CD14-positive monocyte (primary cell): ENCODE results near the gene NEMP2. TPM values are rescaled to one million over a fixed set of nuclear protein-coding genes. Genes with fewer than 3 reads are reported as not detected.

ENCODE experiments used
- DNase-seq, 3 donors: peaks; one replicate each; pipeline ENCODE4 v3.0.0-alpha.2; 2011 to 2022
- H2AFZ ChIP-seq: 2 replicates; pipeline ENCODE4 v1.6.0; 2012; ENCODE audit warnings: mild to moderate bottlenecking, low read depth, low read length, inconsistent platforms; ENCODE audit not compliant: insufficient read depth, poor library complexity, severe bottlenecking
- H3K27ac ChIP-seq, 2 donors: 1 replicate in 1 of 2; 2 replicates in 1 of 2; pipeline ENCODE4 v1.5.1; 2012 to 2013; ENCODE audit warnings: low read length in 2 of 2, control low read depth in 1 of 2, inconsistent platforms in 1 of 2, low read depth in 1 of 2, mild to moderate bottlenecking in 1 of 2
- H3K27me3 ChIP-seq, 2 donors: one replicate each; pipeline versions ENCODE4 v1.6.0 to v1.6.1; 2011 to 2013; ENCODE audit warnings: low read length in 2 of 2; ENCODE audit not compliant: control insufficient read depth in 2 of 2, insufficient read depth in 2 of 2
- H3K36me3 ChIP-seq, 2 donors: replicated peaks in 1 of 2; 1 replicate in 1 of 2; 2 replicates in 1 of 2; pipeline versions ENCODE4 v1.5.1 to v1.6.1; 2012 to 2013; ENCODE audit warnings: low read length in 2 of 2, control low read depth in 1 of 2, inconsistent platforms in 1 of 2, mild to moderate bottlenecking in 1 of 2; ENCODE audit not compliant: insufficient read depth in 2 of 2, control insufficient read depth in 1 of 2
- H3K4me1 ChIP-seq, 2 donors: 1 replicate in 1 of 2; 2 replicates in 1 of 2; pipeline versions ENCODE4 v1.5.1 to v1.6.1; 2012 to 2013; ENCODE audit warnings: low read length in 2 of 2, control low read depth in 1 of 2, inconsistent platforms in 1 of 2, mild to moderate bottlenecking in 1 of 2, moderate library complexity in 1 of 2; ENCODE audit not compliant: insufficient read depth in 2 of 2, control insufficient read depth in 1 of 2
- H3K4me2 ChIP-seq: replicated peaks from 2 replicates; pipeline ENCODE3; 2012; ENCODE audit warnings: low read length, moderate library complexity, mild to moderate bottlenecking; ENCODE audit not compliant: poor library complexity, severe bottlenecking; ENCODE audit errors: extremely low read depth
- H3K4me3 ChIP-seq, 3 experiments: fragments of 200-600 bp in 1 of 3; sonication (generic) in 1 of 3; replicated peaks in 1 of 3; 1 replicate in 2 of 3; 2 replicates in 1 of 3; pipeline ENCODE4 v1.5.1; 2011 to 2013; ENCODE audit warnings: low read length in 3 of 3, mild to moderate bottlenecking in 3 of 3, control low read depth in 2 of 3, low read depth in 2 of 3, inconsistent platforms in 1 of 3, moderate library complexity in 1 of 3
- H3K79me2 ChIP-seq: 2 replicates; pipeline ENCODE4 v1.6.0; 2012; ENCODE audit warnings: mild to moderate bottlenecking, control low read depth, inconsistent platforms, low read length, moderate library complexity; ENCODE audit not compliant: insufficient read depth
- H3K9ac ChIP-seq: 2 replicates; pipeline ENCODE4 v1.6.0; 2017; ENCODE audit warnings: low read length, mild to moderate bottlenecking; ENCODE audit not compliant: insufficient read depth, poor library complexity, severe bottlenecking
- H3K9me3 ChIP-seq, 2 donors: replicated peaks in 1 of 2; 1 replicate in 1 of 2; 2 replicates in 1 of 2; pipeline versions ENCODE4 v1.5.1 to v1.6.1; 2012 to 2013; ENCODE audit warnings: low read length in 2 of 2, control low read depth in 1 of 2; ENCODE audit not compliant: control insufficient read depth in 1 of 2, insufficient read depth in 1 of 2
- H4K20me1 ChIP-seq: 2 replicates; pipeline ENCODE4 v1.6.0; 2012; ENCODE audit warnings: mild to moderate bottlenecking, low read length, control low read depth, moderate library complexity; ENCODE audit not compliant: insufficient read depth
- H3K27ac Mint-ChIP-seq, 7 donors: one replicate each; pipeline ENCODE4 v1.8.0; 2020; ENCODE audit warnings: mild to moderate bottlenecking in 7 of 7, mixed read lengths in 7 of 7, moderate library complexity in 6 of 7, inconsistent platforms in 2 of 7
- H3K27me3 Mint-ChIP-seq, 3 donors: one replicate each; pipeline ENCODE4 v1.8.0; 2021 to 2022; ENCODE audit warnings: low read depth in 3 of 3, mild to moderate bottlenecking in 3 of 3, mixed read lengths in 3 of 3, moderate library complexity in 3 of 3, inconsistent platforms in 1 of 3
- H3K36me3 Mint-ChIP-seq, 2 donors: one replicate each; pipeline ENCODE4 v1.8.0; 2020; ENCODE audit warnings: mixed read lengths in 2 of 2, inconsistent platforms in 1 of 2, mild to moderate bottlenecking in 1 of 2
- H3K4me1 Mint-ChIP-seq: one replicate; pipeline ENCODE4 v1.8.0; 2020; ENCODE audit warnings: mild to moderate bottlenecking, mixed read lengths
- H3K4me3 Mint-ChIP-seq, 2 donors: one replicate each; pipeline ENCODE4 v1.8.0; 2020; ENCODE audit warnings: mild to moderate bottlenecking in 2 of 2, mixed read lengths in 2 of 2, moderate library complexity in 1 of 2
- H3K9me3 Mint-ChIP-seq, 7 donors: one replicate each; pipeline ENCODE4 v1.8.0; 2020 to 2022; ENCODE audit warnings: mixed read lengths in 7 of 7, mild to moderate bottlenecking in 6 of 7, moderate library complexity in 6 of 7, inconsistent platforms in 2 of 7
- WGBS: methylation state at CpG from one replicate; pipeline ENCODE4 v1.1.5; 2013; ENCODE audit warnings: missing lambda C conversion rate; ENCODE audit not compliant: insufficient coverage; 5-methylcytosine and 5-hydroxymethylcytosine counted together
- intact Hi-C, 2 donors: fragments of 100-400 bp; cut with micrococcal nuclease; formaldehyde crosslinking; loops; one replicate each; pipeline versions ENCODE4 v1.15.0 to v1.15.1; 2023
- polyA plus RNA-seq, 3 donors: library from polyadenylated mRNA; depleted of rRNA in 1 of 3; unstranded in 2 of 3; stranded (reverse) in 1 of 3; fragments of 300-500 nt in 2 of 3; fragments of >200 nt in 1 of 3; fragmentation: Illumina TruSeq in 2 of 3; gene quantifications; 1 replicate in 2 of 3; 2 replicates in 1 of 3; pipeline ENCODE4 v1.2.3, GENCODE V29; 2012 to 2021
- TF ChIP-seq, protein P1 (sequence below): fragments of 200-600 bp; IDR thresholded peaks from one replicate; pipeline ENCODE4 v1.8.0; 2022; ENCODE audit warnings: antibody characterized with exemption, mild to moderate bottlenecking

Gene NEMP2
- polyA plus RNA-seq, 3 donors: 0.44 to 2.5 (median 1.5) TPM

DNA sequence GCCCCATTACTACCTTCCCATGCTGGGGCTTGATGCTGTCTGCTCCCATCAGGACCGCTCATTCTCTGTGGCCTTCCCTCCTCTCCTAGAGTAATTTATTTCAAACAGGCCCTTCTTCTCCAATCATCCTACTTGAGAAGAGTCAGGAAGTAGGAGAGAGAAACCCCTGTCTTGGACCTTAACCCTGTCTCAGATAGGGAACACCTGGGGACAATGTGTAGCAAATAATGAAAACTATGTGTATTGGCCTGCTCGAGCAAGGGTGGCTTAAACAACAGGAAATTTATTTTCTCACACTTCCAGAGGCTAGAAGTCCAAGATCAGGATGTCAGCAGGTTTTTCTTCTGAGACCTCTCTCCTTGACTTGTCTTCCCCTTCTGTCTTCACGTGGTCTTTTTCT lies 26.6 kb upstream of the NEMP2 start:
- Histone ChIP-seq H3K4me2 (no peak overlapping the region), H3K4me3 (no peak overlapping the region), H3K79me2 (no peaks in the 10 kb centered on the region), H3K9ac (no peak overlapping the region), H3K36me3 (no peaks in the 10 kb centered on the region), H2AFZ (no peak overlapping the region), H3K9me3 (peaks cover 0 to under 1% of the 10 kb centered on the region in 2 donors), H3K27ac (no peak overlapping the region), H4K20me1 (no peaks in the 10 kb centered on the region), H3K4me1 (no peaks in the 10 kb centered on the region), H3K27me3 (no peaks in the 10 kb centered on the region)
- Mint-ChIP-seq H3K27me3 (peaks cover 0 to 1% (median 1%) of the 10 kb centered on the region in 3 donors), H3K36me3 (peaks cover 0 to 3% of the 10 kb centered on the region in 2 donors), H3K9me3 (peaks cover under 1 to 5% (median 3%) of the 10 kb centered on the region in 7 donors), H3K27ac (no peak overlapping the region), H3K4me1 (no peaks in the 10 kb centered on the region), H3K4me3 (no peak overlapping the region)
- TF ChIP-seq, protein P1, sequence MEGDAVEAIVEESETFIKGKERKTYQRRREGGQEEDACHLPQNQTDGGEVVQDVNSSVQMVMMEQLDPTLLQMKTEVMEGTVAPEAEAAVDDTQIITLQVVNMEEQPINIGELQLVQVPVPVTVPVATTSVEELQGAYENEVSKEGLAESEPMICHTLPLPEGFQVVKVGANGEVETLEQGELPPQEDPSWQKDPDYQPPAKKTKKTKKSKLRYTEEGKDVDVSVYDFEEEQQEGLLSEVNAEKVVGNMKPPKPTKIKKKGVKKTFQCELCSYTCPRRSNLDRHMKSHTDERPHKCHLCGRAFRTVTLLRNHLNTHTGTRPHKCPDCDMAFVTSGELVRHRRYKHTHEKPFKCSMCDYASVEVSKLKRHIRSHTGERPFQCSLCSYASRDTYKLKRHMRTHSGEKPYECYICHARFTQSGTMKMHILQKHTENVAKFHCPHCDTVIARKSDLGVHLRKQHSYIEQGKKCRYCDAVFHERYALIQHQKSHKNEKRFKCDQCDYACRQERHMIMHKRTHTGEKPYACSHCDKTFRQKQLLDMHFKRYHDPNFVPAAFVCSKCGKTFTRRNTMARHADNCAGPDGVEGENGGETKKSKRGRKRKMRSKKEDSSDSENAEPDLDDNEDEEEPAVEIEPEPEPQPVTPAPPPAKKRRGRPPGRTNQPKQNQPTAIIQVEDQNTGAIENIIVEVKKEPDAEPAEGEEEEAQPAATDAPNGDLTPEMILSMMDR: no peak
- DNase-seq: no peak
- intact Hi-C loops: no loop called here
- WGBS: no CpG with 5 or more reads among the region's 3 CpGs

DNA sequence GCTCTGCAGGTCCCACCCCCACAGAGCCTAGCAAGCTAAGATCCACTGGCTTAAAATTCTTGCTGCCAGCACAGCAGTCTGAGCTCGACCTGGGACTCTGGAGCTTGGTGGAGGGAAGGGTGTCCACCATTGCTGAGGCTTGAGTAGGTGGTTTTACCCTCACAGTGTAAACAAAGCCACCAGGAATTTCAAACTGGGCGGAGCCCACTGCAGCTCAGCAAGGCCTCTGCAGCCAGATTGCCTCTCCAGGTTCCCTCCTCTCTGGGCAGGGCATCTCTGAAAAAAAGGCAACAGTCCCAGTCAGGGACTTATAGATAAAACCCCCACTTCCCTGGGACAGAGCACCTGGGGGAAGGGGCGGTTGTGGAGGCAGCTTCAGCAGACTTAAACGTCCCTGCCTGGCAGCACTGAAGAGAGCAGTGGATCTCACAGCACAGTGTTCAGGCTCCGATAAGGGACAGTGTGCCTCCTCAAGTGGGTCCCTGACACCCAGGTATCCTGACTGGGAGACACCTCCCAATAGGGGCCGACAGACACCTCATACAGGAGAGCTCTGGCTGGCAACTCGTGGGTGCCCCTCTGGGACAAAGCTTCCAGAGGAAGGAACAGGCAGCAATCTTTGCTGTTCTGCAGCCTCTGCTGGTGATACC lies 20.0 kb upstream of the NEMP2 start:
- intact Hi-C loops: no loop called here
- TF ChIP-seq, protein P1: no peak
- Mint-ChIP-seq H3K36me3 (no peaks in the 10 kb centered on the region), H3K4me3 (no peak overlapping the region), H3K27me3 (peaks cover 0 to 1% (median 0%) of the 10 kb centered on the region in 3 donors), H3K27ac (no peak overlapping the region), H3K4me1 (peaks cover 8% of the 10 kb centered on the region), H3K9me3 (peaks cover 2 to 29% (median 14%) of the 10 kb centered on the region in 7 donors)
- Histone ChIP-seq H3K27me3 (no peaks in the 10 kb centered on the region), H3K4me2 (no peak overlapping the region), H3K36me3 (no peaks in the 10 kb centered on the region), H3K4me1 (peaks cover 0 to 8% of the 10 kb centered on the region in 2 donors), H3K9ac (no peak overlapping the region), H3K79me2 (no peaks in the 10 kb centered on the region), H2AFZ (no peak overlapping the region), H3K9me3 (peaks cover 5 to 11% of the 10 kb centered on the region in 2 donors), H3K27ac (no peak overlapping the region), H3K4me3 (no peak overlapping the region), H4K20me1 (no peaks in the 10 kb centered on the region)
- DNase-seq: no peak
- WGBS: 94% methylated on average over 5 of the region's 7 CpGs
